Subcutaneous adipose tissue (tissue), 4 donors: Measurements from ENCODE around the gene PIR. TPM values are rescaled to one million over a fixed set of nuclear protein-coding genes. Genes with fewer than 3 reads are reported as not detected.

Source experiments
- CTCF ChIP-seq: fragments of 450-650 bp; IDR thresholded peaks from one replicate; pipeline ENCODE4 v1.5.1; 2016; ENCODE audit warnings: low read depth, mild to moderate bottlenecking, control low read depth, antibody characterized with exemption, moderate library complexity
- total RNA-seq, 4 donors: library from RNA; depleted of rRNA; stranded (reverse); fragments of >200 nt; gene quantifications; one replicate each; pipeline ENCODE4 v1.1.0, GENCODE V29; 2016

The PIR gene
- 10 to 100 TPM in 3 of 4 donors, 1 to 10 TPM in 1; 7.8 to 35.4 (median 22.6) TPM for total RNA-seq

GRCh38 chrX:15493118-15493962 is at the start of gene PIR:
Gene PIR (minus strand): TSS chrX:15493333. CDS start chrX:15491257, 2,076 bp downstream.
- no peak for TF ChIP-seq CTCF

GRCh38 chrX:15530318-15530717 is 37.2 kb upstream of the PIR start:
- no peak for TF ChIP-seq CTCF

- no peak for TF ChIP-seq CTCF
These were observed 36.0 kb upstream of the PIR start for GRCh38 chrX:15529165-15529564.

- TF ChIP-seq CTCF = no peak
These were observed 32.7 kb upstream of the PIR start for GRCh38 chrX:15525664-15526416.

GRCh38 chrX:15524417-15524816 is 31.3 kb upstream of the PIR start:
- no peak for TF ChIP-seq CTCF

- TF ChIP-seq CTCF = no peak
These were observed 30.0 kb upstream of the PIR start for GRCh38 chrX:15523088-15523487.

- no peak for TF ChIP-seq CTCF
These were observed 29.3 kb upstream of the PIR start for GRCh38 chrX:15522464-15522863.
